ENCODE measurements around the gene SLC4A5.

Gene SLC4A5

DNA sequence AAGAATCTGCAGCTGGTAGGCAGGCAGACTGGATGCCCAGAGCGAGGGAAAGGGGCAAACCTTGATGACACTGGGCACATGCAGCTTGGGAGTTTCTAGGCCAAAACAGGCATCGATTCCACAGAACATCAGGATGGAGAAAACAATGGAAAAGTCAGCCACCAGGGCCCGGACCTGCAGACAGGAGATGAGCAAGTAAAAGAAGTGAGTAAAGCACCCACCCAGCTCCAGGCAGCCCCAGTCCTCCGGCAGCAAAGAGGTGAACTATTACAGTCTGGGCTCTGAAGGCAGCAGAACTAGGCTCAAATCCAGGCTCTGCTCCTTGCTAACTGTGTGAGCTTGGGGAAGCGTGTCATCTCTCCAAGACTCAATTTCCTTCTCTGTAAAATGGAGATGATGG is 108.2 kb downstream of the SLC4A5 start:
- ChIA-PET POLR2A (no interaction called here), CTCF (no interaction called here)
- Histone ChIP-seq H3K4me3 (ENCODE audit: low read depth, low read length) (no peak overlapping the region), H3K9me3 (ENCODE audit: control insufficient read depth, insufficient read depth, low read depth, low read length) (no peaks in the 10 kb centered on the region), H3K27ac (ENCODE audit: extremely low read depth, low read depth, low read length) (no peak overlapping the region), H3K36me3 (ENCODE audit: control insufficient read depth in 2 of 2, insufficient read depth in 1 of 2, low read length in 2 of 2) (no peaks in the 10 kb centered on the region), H3K4me1 (ENCODE audit: control insufficient read depth, insufficient read depth, low read length) (no peaks in the 10 kb centered on the region)
- TF ChIP-seq YY2 (tag by site-specific recombination; IDR thresholded peaks at IDR 0.05) (no peak), ZNF501 (tag by site-specific recombination; IDR thresholded peaks at IDR 0.05) (no peak), ZNF175 (tag by site-specific recombination; IDR thresholded peaks at IDR 0.05) (no peak), ZNF211 (tag by site-specific recombination; IDR thresholded peaks at IDR 0.05; ENCODE audit: low read depth) (no peak), ZNF596 (tag by site-specific recombination; IDR thresholded peaks at IDR 0.05) (no peak), ZNF560 (tag by site-specific recombination; IDR thresholded peaks at IDR 0.05; ENCODE audit: borderline replicate concordance) (no peak), BCL11B (tag by site-specific recombination; IDR thresholded peaks at IDR 0.05; ENCODE audit: low read depth) (no peak), SP3 (tag by site-specific recombination; IDR thresholded peaks at IDR 0.05) (no peak), PRDM10 (tag by site-specific recombination; IDR thresholded peaks at IDR 0.05) (no peak), EGR2 (tag by site-specific recombination; IDR thresholded peaks at IDR 0.05; ENCODE audit: low read depth) (no peak), ZNF473 (tag by site-specific recombination; IDR thresholded peaks at IDR 0.05) (no peak)

DNA sequence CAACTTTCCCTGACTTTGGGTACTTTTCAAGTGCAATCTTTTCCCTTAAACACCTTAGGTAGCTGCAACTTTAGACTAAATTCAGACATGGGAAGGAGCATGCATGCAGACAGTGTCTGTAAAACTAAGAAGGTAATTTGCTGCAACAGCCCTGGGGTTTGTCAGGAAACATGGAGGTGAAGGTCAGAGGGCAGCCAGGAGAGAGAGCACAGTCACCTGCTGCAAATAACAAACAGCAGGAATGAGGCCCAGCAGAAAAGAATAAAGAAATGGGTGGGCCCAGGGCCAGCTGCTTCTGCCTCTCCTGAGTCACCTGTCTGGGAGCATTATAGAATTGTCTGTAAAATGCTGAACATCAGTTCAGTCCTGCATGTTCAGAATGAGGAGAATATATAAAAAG is 109.6 kb downstream of the SLC4A5 start:
- H3K36me3 ChIP-seq (ENCODE audit: control insufficient read depth in 2 of 2, insufficient read depth in 1 of 2, low read length in 2 of 2): no peaks in the 10 kb centered on the region
- ChIA-PET CTCF (interaction anchor here (0.6 kb wide), 2 partner anchors 14 to 958 kb away, joined by 3 to 4 read pairs; no protein-coding TSS in a partner anchor), POLR2A (no interaction called here)
- no peak overlapping the region for H3K4me3 ChIP-seq (ENCODE audit: low read depth, low read length)
- H3K9me3 ChIP-seq (ENCODE audit: control insufficient read depth, insufficient read depth, low read depth, low read length): no peaks in the 10 kb centered on the region
- no peak overlapping the region for H3K27ac ChIP-seq (ENCODE audit: extremely low read depth, low read depth, low read length)
- no peaks in the 10 kb centered on the region for H3K4me1 ChIP-seq (ENCODE audit: control insufficient read depth, insufficient read depth, low read length)
- TF ChIP-seq, protein P1, sequence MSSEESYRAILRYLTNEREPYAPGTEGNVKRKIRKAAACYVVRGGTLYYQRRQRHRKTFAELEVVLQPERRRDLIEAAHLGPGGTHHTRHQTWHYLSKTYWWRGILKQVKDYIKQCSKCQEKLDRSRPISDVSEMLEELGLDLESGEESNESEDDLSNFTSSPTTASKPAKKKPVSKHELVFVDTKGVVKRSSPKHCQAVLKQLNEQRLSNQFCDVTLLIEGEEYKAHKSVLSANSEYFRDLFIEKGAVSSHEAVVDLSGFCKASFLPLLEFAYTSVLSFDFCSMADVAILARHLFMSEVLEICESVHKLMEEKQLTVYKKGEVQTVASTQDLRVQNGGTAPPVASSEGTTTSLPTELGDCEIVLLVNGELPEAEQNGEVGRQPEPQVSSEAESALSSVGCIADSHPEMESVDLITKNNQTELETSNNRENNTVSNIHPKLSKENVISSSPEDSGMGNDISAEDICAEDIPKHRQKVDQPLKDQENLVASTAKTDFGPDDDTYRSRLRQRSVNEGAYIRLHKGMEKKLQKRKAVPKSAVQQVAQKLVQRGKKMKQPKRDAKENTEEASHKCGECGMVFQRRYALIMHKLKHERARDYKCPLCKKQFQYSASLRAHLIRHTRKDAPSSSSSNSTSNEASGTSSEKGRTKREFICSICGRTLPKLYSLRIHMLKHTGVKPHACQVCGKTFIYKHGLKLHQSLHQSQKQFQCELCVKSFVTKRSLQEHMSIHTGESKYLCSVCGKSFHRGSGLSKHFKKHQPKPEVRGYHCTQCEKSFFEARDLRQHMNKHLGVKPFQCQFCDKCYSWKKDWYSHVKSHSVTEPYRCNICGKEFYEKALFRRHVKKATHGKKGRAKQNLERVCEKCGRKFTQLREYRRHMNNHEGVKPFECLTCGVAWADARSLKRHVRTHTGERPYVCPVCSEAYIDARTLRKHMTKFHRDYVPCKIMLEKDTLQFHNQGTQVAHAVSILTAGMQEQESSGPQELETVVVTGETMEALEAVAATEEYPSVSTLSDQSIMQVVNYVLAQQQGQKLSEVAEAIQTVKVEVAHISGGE (tag by site-specific recombination; conservative IDR thresholded peaks at IDR 0.05; ENCODE audit: low read depth): no peak
- TF ChIP-seq ZNF510 (tag by site-specific recombination; IDR thresholded peaks at IDR 0.05; ENCODE audit: insufficient replicate concordance): no peak
- no peak for TF ChIP-seq ZNF391 (tag by site-specific recombination; IDR thresholded peaks at IDR 0.05; ENCODE audit: borderline replicate concordance, low read depth)
- TF ChIP-seq ZNF223 (tag by site-specific recombination; IDR thresholded peaks at IDR 0.05): no peak
- TF ChIP-seq, protein P2, sequence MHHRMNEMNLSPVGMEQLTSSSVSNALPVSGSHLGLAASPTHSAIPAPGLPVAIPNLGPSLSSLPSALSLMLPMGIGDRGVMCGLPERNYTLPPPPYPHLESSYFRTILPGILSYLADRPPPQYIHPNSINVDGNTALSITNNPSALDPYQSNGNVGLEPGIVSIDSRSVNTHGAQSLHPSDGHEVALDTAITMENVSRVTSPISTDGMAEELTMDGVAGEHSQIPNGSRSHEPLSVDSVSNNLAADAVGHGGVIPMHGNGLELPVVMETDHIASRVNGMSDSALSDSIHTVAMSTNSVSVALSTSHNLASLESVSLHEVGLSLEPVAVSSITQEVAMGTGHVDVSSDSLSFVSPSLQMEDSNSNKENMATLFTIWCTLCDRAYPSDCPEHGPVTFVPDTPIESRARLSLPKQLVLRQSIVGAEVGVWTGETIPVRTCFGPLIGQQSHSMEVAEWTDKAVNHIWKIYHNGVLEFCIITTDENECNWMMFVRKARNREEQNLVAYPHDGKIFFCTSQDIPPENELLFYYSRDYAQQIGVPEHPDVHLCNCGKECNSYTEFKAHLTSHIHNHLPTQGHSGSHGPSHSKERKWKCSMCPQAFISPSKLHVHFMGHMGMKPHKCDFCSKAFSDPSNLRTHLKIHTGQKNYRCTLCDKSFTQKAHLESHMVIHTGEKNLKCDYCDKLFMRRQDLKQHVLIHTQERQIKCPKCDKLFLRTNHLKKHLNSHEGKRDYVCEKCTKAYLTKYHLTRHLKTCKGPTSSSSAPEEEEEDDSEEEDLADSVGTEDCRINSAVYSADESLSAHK (tag by site-specific recombination; IDR thresholded peaks at IDR 0.05): no peak
- no peak for TF ChIP-seq ZNF529 (tag by site-specific recombination; IDR thresholded peaks at IDR 0.05; ENCODE audit: insufficient replicate concordance)
- no peak for TF ChIP-seq ZNF544 (tag by site-specific recombination; IDR thresholded peaks at IDR 0.05)
- no peak for TF ChIP-seq ZNF16 (tag by site-specific recombination; IDR thresholded peaks at IDR 0.05; ENCODE audit: low read depth)
- no peak for TF ChIP-seq KLF10 (tag by site-specific recombination; IDR thresholded peaks at IDR 0.05)
- TF ChIP-seq PRDM10 (tag by site-specific recombination; IDR thresholded peaks at IDR 0.05): no peak

All from HEK293 (cell line).